NCI-H2196 (cell line): ENCODE results near the gene TGM5.
A peak's percentile ranks its signal among the peaks of the same experiment; 100 is the strongest.

Experiments used
- DNase-seq: peaks from one replicate; lab custom pipeline; 2025; ENCODE audit not compliant: unreplicated experiment; lab: John Stamatoyannopoulos, UW

TGM5 gene

GRCh38 chr15:43196760-43197548 is 69.8 kb downstream of the TGM5 start:
- no peak for DNase-seq

- no peak for DNase-seq
Measured at GRCh38 chr15:43194795-43195194, 71.9 kb downstream of the TGM5 start.

- no peak for DNase-seq
Measured at GRCh38 chr15:43193710-43194109, 73.0 kb downstream of the TGM5 start.

- DNase-seq, result no peak
Measured at GRCh38 chr15:43190178-43190577, 76.5 kb downstream of the TGM5 start.

- no peak for DNase-seq
Measured at GRCh38 chr15:43189296-43189695, 77.4 kb downstream of the TGM5 start.

- DNase-seq, result peak; percentile 22
Measured at GRCh38 chr15:43187544-43188155, 79.1 kb downstream of the TGM5 start.

GRCh38 chr15:43186003-43186353 is 80.8 kb downstream of the TGM5 start:
- no peak for DNase-seq

GRCh38 chr15:43185157-43186002 is 81.3 kb downstream of the TGM5 start, which contains the start of gene CCNDBP1:
Gene CCNDBP1, plus strand, starts transcription at chr15:43185403. Its CDS starts 96 bp downstream, at chr15:43185499.
- DNase-seq, result peak; percentile 79

- no peak for DNase-seq
Measured at GRCh38 chr15:43184407-43185124, 82.2 kb downstream of the TGM5 start.

GRCh38 chr15:43183270-43183669 is 83.5 kb downstream of the TGM5 start:
- no peak for DNase-seq
